HCT116 (cell line): Measurements from ENCODE around the gene PAX5. TPM values are rescaled to one million over a fixed set of nuclear protein-coding genes. Genes with fewer than 3 reads are reported as not detected.

Source experiments
- ATAC-seq: fragments of 200-7000 bp; cut with Tn5 transposase; 2 replicates; pipeline ENCODE4 v1.9.1; 2020; ENCODE audit warnings: mild to moderate bottlenecking, moderate library complexity
- BruUV-seq: library from RNA; stranded (reverse); fragments of 400-500 nt; replicated peaks from 2 replicates; lab custom pipeline; 2021; lab: Mats Ljungman, UMichigan
- CTCF ChIA-PET: fragments of 300-600 bp; sonication (Branson Sonifier 250); formaldehyde crosslinking; loops from one replicate; lab custom pipeline; 2021; ENCODE audit warnings: antibody characterized with exemption; lab: Charles Lee
- POLR2A ChIA-PET: fragments of 300-600, 350-600 bp; sonication (Branson Sonifier 250); formaldehyde crosslinking; loops from one replicate; lab custom pipeline; 2021; ENCODE audit warnings: antibody characterized with exemption; lab: Charles Lee
- RAD21 ChIA-PET, 2 experiments: fragments of 300-600 bp; sonication (Branson Sonifier 250); formaldehyde crosslinking; loops; one replicate each; lab custom pipeline; 2023; ENCODE audit warnings: low total read pairs in 2 of 2; ENCODE audit not compliant: uncharacterized antibody in 2 of 2, unreplicated experiment in 2 of 2, low non-redundant PET in 1 of 2; lab: Charles Lee
- DNase-seq: peaks from one replicate; pipeline ENCODE4 v3.0.0-alpha.2; 2010; ENCODE audit warnings: low read depth, low spot score
- H2AFZ ChIP-seq: fragments of 200-600 bp; shearing (Covaris generic), sonication (generic); 2 replicates; pipeline ENCODE4 v1.6.1; 2017; ENCODE audit warnings: low read depth, mixed run types, mixed read lengths, antibody characterized with exemption, low read length; ENCODE audit not compliant: poor library complexity, severe bottlenecking
- H3K27ac ChIP-seq: 2 replicates; pipeline ENCODE4 v1.5.1; 2012; ENCODE audit warnings: low read depth, low read length
- H3K27me3 ChIP-seq: fragments of 200-600 bp; sonication (generic); 2 replicates; pipeline ENCODE4 v1.6.1; 2016; ENCODE audit warnings: mixed run types, low read length, mixed read lengths; ENCODE audit not compliant: insufficient read depth
- H3K36me3 ChIP-seq, 2 experiments: fragments of 200-500 bp in 1 of 2; fragments of 200-600 bp in 1 of 2; sonication (Bioruptor generic) in 1 of 2; sonication (generic) in 1 of 2; 2 replicates each; pipeline versions ENCODE4 v1.5.1 to v1.6.1; 2014 to 2016; ENCODE audit warnings: low read length in 2 of 2, inconsistent platforms in 1 of 2, mixed read lengths in 1 of 2, mixed run types in 1 of 2; ENCODE audit not compliant: insufficient read depth in 2 of 2, control insufficient read depth in 1 of 2
- H3K4me1 ChIP-seq, 2 experiments: fragments of 200-600 bp in 1 of 2; sonication (generic) in 1 of 2; 2 replicates each; pipeline versions ENCODE4 v1.5.1 to v1.6.1; 2012 to 2017; ENCODE audit warnings: low read length in 2 of 2, inconsistent platforms in 1 of 2, mild to moderate bottlenecking in 1 of 2, mixed read lengths in 1 of 2, mixed run types in 1 of 2, moderate library complexity in 1 of 2; ENCODE audit not compliant: insufficient read depth in 2 of 2, control insufficient read depth in 1 of 2
- H3K4me2 ChIP-seq: fragments of 200-600 bp; sonication (generic); 2 replicates; pipeline ENCODE4 v1.6.1; 2017; ENCODE audit warnings: mixed run types, low read length, mixed read lengths
- H3K4me3 ChIP-seq, 2 experiments: fragments of 200-600 bp in 1 of 2; sonication (generic) in 1 of 2; replicated peaks in 1 of 2; 2 replicates each; pipeline ENCODE4 v1.5.1; 2011 to 2016; ENCODE audit warnings: low read length in 2 of 2, control low read depth in 1 of 2, low read depth in 1 of 2, mild to moderate bottlenecking in 1 of 2, mixed read lengths in 1 of 2, mixed run types in 1 of 2
- H3K79me2 ChIP-seq: fragments of 200-600 bp; sonication (generic); 2 replicates; pipeline ENCODE4 v1.6.1; 2017; ENCODE audit warnings: mild to moderate bottlenecking, mixed run types, low read length, moderate library complexity, mixed read lengths; ENCODE audit not compliant: insufficient read depth
- H3K9ac ChIP-seq: fragments of 200-600 bp; sonication (generic); 2 replicates; pipeline ENCODE4 v1.6.1; 2016; ENCODE audit warnings: low read length, mixed read lengths
- H3K9me2 ChIP-seq: fragments of 200-600 bp; sonication (generic), shearing (Covaris generic); 2 replicates; pipeline ENCODE4 v1.6.1; 2017; ENCODE audit warnings: mixed run types, mild to moderate bottlenecking, moderate library complexity; ENCODE audit not compliant: insufficient read depth
- H3K9me3 ChIP-seq, 2 experiments: fragments of 200-500 bp in 1 of 2; fragments of 200-600 bp in 1 of 2; sonication (Bioruptor generic) in 1 of 2; sonication (generic) in 1 of 2; 2 replicates each; pipeline ENCODE4 v1.6.1; 2014 to 2017; ENCODE audit warnings: low read length in 2 of 2, mixed read lengths in 2 of 2, inconsistent platforms in 1 of 2, low read depth in 1 of 2, mild to moderate bottlenecking in 1 of 2, mixed run types in 1 of 2, moderate library complexity in 1 of 2; ENCODE audit not compliant: control insufficient read depth in 1 of 2, insufficient read depth in 1 of 2
- H4K20me1 ChIP-seq: fragments of 200-600 bp; sonication (generic), shearing (Covaris generic); 2 replicates; pipeline ENCODE4 v1.6.1; 2017; ENCODE audit warnings: mixed run types, mild to moderate bottlenecking, moderate library complexity; ENCODE audit not compliant: insufficient read depth
- CEBPB ChIP-seq: IDR thresholded peaks from 2 replicates; pipeline ENCODE4 v1.6.1; 2012; ENCODE audit warnings: low read depth
- ELF1 ChIP-seq: IDR thresholded peaks from 2 replicates; pipeline ENCODE4 v1.6.1; 2012; ENCODE audit warnings: low read depth, borderline replicate concordance
- EZH2phosphoT487 ChIP-seq: fragments of 200-600 bp; IDR thresholded peaks from 2 replicates; pipeline ENCODE4 v1.6.1; 2018; ENCODE audit warnings: antibody characterized with exemption, borderline replicate concordance
- FOSL1 ChIP-seq: IDR thresholded peaks from 2 replicates; pipeline ENCODE4 v1.6.1; 2012; ENCODE audit warnings: low read depth
- POLR2A ChIP-seq: IDR thresholded peaks from 2 replicates; pipeline ENCODE4 v1.7.0; 2011; ENCODE audit warnings: borderline replicate concordance; ENCODE audit not compliant: insufficient read depth, insufficient read length; ENCODE audit errors: extremely low read depth
- RAD21 ChIP-seq: IDR thresholded peaks from 2 replicates; pipeline ENCODE4 v1.6.1; 2012; ENCODE audit warnings: low read depth, mild to moderate bottlenecking
- SIN3A ChIP-seq: IDR thresholded peaks from 2 replicates; pipeline ENCODE4 v1.6.1; 2012; ENCODE audit warnings: low read depth
- SP1 ChIP-seq: IDR thresholded peaks from 2 replicates; pipeline ENCODE4 v1.6.1; 2012; ENCODE audit warnings: low read depth
- SRF ChIP-seq: IDR thresholded peaks from 2 replicates; pipeline ENCODE4 v1.6.1; 2012; ENCODE audit warnings: low read depth
- TCF7L2 ChIP-seq: IDR thresholded peaks from 2 replicates; pipeline ENCODE4 v1.7.0; 2011; ENCODE audit warnings: borderline replicate concordance, inconsistent platforms; ENCODE audit not compliant: insufficient read depth, insufficient read length; ENCODE audit errors: extremely low read depth
- YY1 ChIP-seq: IDR thresholded peaks from 2 replicates; pipeline ENCODE4 v1.6.1; 2011; ENCODE audit warnings: low read length, low read depth, moderate library complexity, mild to moderate bottlenecking; ENCODE audit not compliant: insufficient replicate concordance; ENCODE audit errors: extremely low read depth
- ZNF274 ChIP-seq: fragments of 200-500 bp; sonication (Bioruptor generic); IDR thresholded peaks from 2 replicates; pipeline ENCODE4 v1.6.1; 2014; ENCODE audit warnings: mild to moderate bottlenecking, low read depth, low read length, inconsistent platforms
- intact Hi-C: fragments of 100-400 bp; cut with micrococcal nuclease; formaldehyde crosslinking; loops from 2 replicates; pipeline ENCODE4 v1.10.0; 2022
- total RNA-seq: library from RNA; stranded (reverse); gene quantifications from one replicate; pipeline ENCODE4 v1.2.1, GENCODE V29; 2021; ENCODE audit not compliant: unreplicated experiment
- TF ChIP-seq, protein P1 (sequence below): IDR thresholded peaks from 2 replicates; pipeline ENCODE4 v1.6.1; 2011; ENCODE audit warnings: mild to moderate bottlenecking, low read length, moderate library complexity; ENCODE audit not compliant: insufficient replicate concordance; ENCODE audit errors: extremely low read depth
- TF ChIP-seq, protein P2 (sequence below): IDR thresholded peaks from 2 replicates; pipeline ENCODE4 v1.6.1; 2012

The PAX5 gene
- total RNA-seq, 1 experiment from 2014 or later, result 0.17 TPM

DNA sequence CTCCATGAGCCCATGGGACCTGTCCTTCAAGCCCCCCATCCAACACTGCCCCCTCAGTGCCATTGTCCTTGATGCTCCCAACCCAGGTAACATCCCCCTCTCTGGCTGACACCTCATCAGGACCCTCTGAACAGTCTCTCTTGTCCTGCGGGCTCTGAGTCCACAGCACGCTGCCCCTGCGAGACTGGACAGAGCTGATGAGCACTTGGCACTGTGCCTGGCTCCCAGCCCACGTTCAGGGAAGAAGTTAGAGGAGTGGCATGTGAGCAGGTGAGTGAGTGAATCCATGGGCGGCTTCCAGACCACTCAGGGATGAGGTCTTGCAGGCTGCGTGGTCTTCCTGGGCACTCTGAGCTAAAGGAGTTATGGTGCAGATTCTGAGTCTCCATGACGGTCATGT, 70.7 kb downstream of the PAX5 start (continued):
- TF ChIP-seq CEBPB, result no peak
- TF ChIP-seq RAD21, result no peak

DNA sequence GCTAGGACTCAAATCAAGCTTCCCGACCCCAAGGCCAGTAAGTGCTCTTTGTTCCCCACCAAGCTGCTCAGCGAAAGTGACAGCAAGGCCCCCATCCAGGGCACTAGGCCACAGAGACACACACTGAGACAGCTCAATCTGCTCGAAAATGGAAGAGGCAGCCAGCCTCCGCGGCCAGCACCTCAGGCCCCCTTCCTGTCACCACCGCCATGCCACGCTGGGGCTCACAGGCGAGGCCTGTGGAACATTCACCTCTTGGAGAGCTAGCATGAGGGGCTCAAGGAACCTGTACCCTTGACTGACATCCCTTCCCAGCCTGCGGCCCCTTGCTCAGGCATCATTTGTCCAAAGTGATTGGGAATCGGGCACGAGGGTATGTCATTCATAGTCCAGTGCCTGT, 71.4 kb downstream of the PAX5 start:
- no peaks in the 10 kb centered on the region for H3K79me2 ChIP-seq
- BruUV-seq, result no TSS peak
- H3K36me3 ChIP-seq, result no peaks in the 10 kb centered on the region
- no peaks in the 10 kb centered on the region for H3K9me3 ChIP-seq
- no peak for ATAC-seq
- H3K4me3 ChIP-seq, result no peak overlapping the region
- TF ChIP-seq ZNF274 (no peak), POLR2A (no peak), SRF (no peak), SP1 (no peak), YY1 (no peak), FOSL1 (no peak), EZH2phosphoT487 (no peak), ELF1 (no peak), SIN3A (no peak), TCF7L2 (no peak), RAD21 (no peak)
- TF ChIP-seq, protein P1, sequence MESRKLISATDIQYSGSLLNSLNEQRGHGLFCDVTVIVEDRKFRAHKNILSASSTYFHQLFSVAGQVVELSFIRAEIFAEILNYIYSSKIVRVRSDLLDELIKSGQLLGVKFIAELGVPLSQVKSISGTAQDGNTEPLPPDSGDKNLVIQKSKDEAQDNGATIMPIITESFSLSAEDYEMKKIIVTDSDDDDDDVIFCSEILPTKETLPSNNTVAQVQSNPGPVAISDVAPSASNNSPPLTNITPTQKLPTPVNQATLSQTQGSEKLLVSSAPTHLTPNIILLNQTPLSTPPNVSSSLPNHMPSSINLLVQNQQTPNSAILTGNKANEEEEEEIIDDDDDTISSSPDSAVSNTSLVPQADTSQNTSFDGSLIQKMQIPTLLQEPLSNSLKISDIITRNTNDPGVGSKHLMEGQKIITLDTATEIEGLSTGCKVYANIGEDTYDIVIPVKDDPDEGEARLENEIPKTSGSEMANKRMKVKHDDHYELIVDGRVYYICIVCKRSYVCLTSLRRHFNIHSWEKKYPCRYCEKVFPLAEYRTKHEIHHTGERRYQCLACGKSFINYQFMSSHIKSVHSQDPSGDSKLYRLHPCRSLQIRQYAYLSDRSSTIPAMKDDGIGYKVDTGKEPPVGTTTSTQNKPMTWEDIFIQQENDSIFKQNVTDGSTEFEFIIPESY, result no peak
- TF ChIP-seq, protein P2, sequence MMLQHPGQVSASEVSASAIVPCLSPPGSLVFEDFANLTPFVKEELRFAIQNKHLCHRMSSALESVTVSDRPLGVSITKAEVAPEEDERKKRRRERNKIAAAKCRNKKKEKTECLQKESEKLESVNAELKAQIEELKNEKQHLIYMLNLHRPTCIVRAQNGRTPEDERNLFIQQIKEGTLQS, result no peak
- no peak overlapping the region for H2AFZ ChIP-seq
- H3K27ac ChIP-seq, result no peak overlapping the region
- peaks cover 2% of the 10 kb centered on the region; the same call in 1 of the 2 replicates for H3K27me3 ChIP-seq
- DNase-seq, result no peak
- ChIA-PET POLR2A (no interaction called here), CTCF (no interaction called here), RAD21 (no interaction called here)
- no peaks in the 10 kb centered on the region for H3K4me1 ChIP-seq
- no peaks in the 10 kb centered on the region for H4K20me1 ChIP-seq
- no peak overlapping the region for H3K9ac ChIP-seq
- no peak overlapping the region for H3K4me2 ChIP-seq
- no peaks in the 10 kb centered on the region for H3K9me2 ChIP-seq
- intact Hi-C loops, result no loop called here
